ENCODE results near the gene ARHGEF2.
"Not testable (repeated sequence)": the region's sequence is repeated elsewhere in the genome, so short reads cannot be mapped to it uniquely, and the experiment has no call there.

The ARHGEF2 gene

GRCh38 chr1:155996166-155996565 is 17.8 kb upstream of the ARHGEF2 start:
- no peak for TF ChIP-seq CTCF (IDR thresholded peaks at IDR 0.05; ENCODE audit: control insufficient read depth, extremely low read depth, insufficient read depth)

GRCh38 chr1:155993595-155993994 is 15.2 kb upstream of the ARHGEF2 start:
- no peak for TF ChIP-seq CTCF (IDR thresholded peaks at IDR 0.05; ENCODE audit: control insufficient read depth, extremely low read depth, insufficient read depth)
- DNase-seq (ENCODE audit: low read depth) = no peak
- H3K4me3 ChIP-seq (ENCODE audit: low read depth, low read length) = no peak overlapping the region

More at GRCh38 chr1:155996166-155996565, 17.8 kb upstream of the ARHGEF2 start:
- DNase-seq (ENCODE audit: low read depth) = no peak
- no peak overlapping the region for H3K4me3 ChIP-seq (ENCODE audit: low read depth, low read length)

- no peak overlapping the region for H3K4me3 ChIP-seq (ENCODE audit: low read depth, low read length)
- no peak for DNase-seq (ENCODE audit: low read depth)
- 0 out of 2 replicates have a peak, but pooled peaks have one; percentile 1 for TF ChIP-seq CTCF (IDR thresholded peaks at IDR 0.05; ENCODE audit: control insufficient read depth, extremely low read depth, insufficient read depth)
Observed at GRCh38 chr1:155990005-155990739, 11.8 kb upstream of the ARHGEF2 start.

- H3K4me3 ChIP-seq (ENCODE audit: low read depth, low read length) = no peak overlapping the region
- peak; percentile 98 for TF ChIP-seq CTCF (IDR thresholded peaks at IDR 0.05; ENCODE audit: control insufficient read depth, extremely low read depth, insufficient read depth)
- DNase-seq (ENCODE audit: low read depth) = no peak
Observed at GRCh38 chr1:155989242-155990004, 11.1 kb upstream of the ARHGEF2 start.

GRCh38 chr1:155984903-155985645 is 6.7 kb upstream of the ARHGEF2 start:
- H3K4me3 ChIP-seq (ENCODE audit: low read depth, low read length); DNase-seq (ENCODE audit: low read depth): not testable (repeated sequence)

GRCh38 chr1:155984341-155984740 is 6.0 kb upstream of the ARHGEF2 start:
- DNase-seq (ENCODE audit: low read depth) = no peak
- no peak for TF ChIP-seq CTCF (IDR thresholded peaks at IDR 0.05; ENCODE audit: control insufficient read depth, extremely low read depth, insufficient read depth)
- no peak overlapping the region for H3K4me3 ChIP-seq (ENCODE audit: low read depth, low read length)

Data from LNCaP clone FGC (cell line).